Measurements from ENCODE around the gene TNFRSF12A. TPM values are rescaled to one million over a fixed set of nuclear protein-coding genes. Genes with fewer than 3 reads are reported as not detected.

TNFRSF12A gene
- total RNA-seq, 2 donors from 2014 or later: 36.8 to 280 TPM

GRCh38 chr16:3010510-3010909 is 9.7 kb upstream of the TNFRSF12A start:
- TF ChIP-seq CTCF (IDR thresholded peaks at IDR 0.05): no peak
- no peak overlapping the region for H3K27ac ChIP-seq
- no peaks in the 10 kb centered on the region for H3K36me3 ChIP-seq
- H3K4me1 ChIP-seq: no peaks in the 10 kb centered on the region
- H3K4me3 ChIP-seq: no peak overlapping the region
- H3K9me3 ChIP-seq: no peaks in the 10 kb centered on the region
- peaks cover 8 to 16% of the 10 kb centered on the region in 2 donors for H3K27me3 ChIP-seq
- DNase-seq (ENCODE audit: low spot score): no peak

- Histone ChIP-seq H3K27ac (no peak overlapping the region), H3K36me3 (no peaks in the 10 kb centered on the region), H3K4me3 (no peak overlapping the region), H3K4me1 (no peaks in the 10 kb centered on the region), H3K27me3 (peaks cover 8 to 9% of the 10 kb centered on the region in 2 donors), H3K9me3 (no peaks in the 10 kb centered on the region)
- DNase-seq (ENCODE audit: low spot score): no peak
- no peak for TF ChIP-seq CTCF (IDR thresholded peaks at IDR 0.05)
These were observed 7.9 kb upstream of the TNFRSF12A start for GRCh38 chr16:3012246-3012645.

- no peak within 1 kb of the TSS for H3K4me3 ChIP-seq
- no peaks in the 10 kb centered on the region for H3K36me3 ChIP-seq
- no peak for DNase-seq (ENCODE audit: low spot score)
- H3K27ac ChIP-seq: no peak within 1 kb of the TSS
- H3K9me3 ChIP-seq: no peaks in the 10 kb centered on the region
- peaks cover 0 to 3% of the 10 kb centered on the region in 2 donors for H3K4me1 ChIP-seq
- H3K27me3 ChIP-seq: peaks cover 9 to 13% of the 10 kb centered on the region in 2 donors
- TF ChIP-seq CTCF (IDR thresholded peaks at IDR 0.05): no peak
These were observed 7.2 kb upstream of the TNFRSF12A start, which contains the start of gene CLDN9 for GRCh38 chr16:3012828-3013420. Gene CLDN9, plus strand, starts transcription at chr16:3012923. Its CDS starts 440 bp downstream, at chr16:3013363.

GRCh38 chr16:3013491-3013951 is 6.6 kb upstream of the TNFRSF12A start:
- no peak for DNase-seq (ENCODE audit: low spot score)
- Histone ChIP-seq H3K27me3 (peaks cover 4 to 19% of the 10 kb centered on the region in 2 donors), H3K36me3 (no peaks in the 10 kb centered on the region), H3K4me1 (peaks cover 0 to 8% of the 10 kb centered on the region in 2 donors), H3K27ac (no peak overlapping the region), H3K4me3 (no peak overlapping the region), H3K9me3 (no peaks in the 10 kb centered on the region)
- TF ChIP-seq CTCF (IDR thresholded peaks at IDR 0.05): no peak

- TF ChIP-seq CTCF (IDR thresholded peaks at IDR 0.05): no peak
- no peak overlapping the region for H3K4me3 ChIP-seq
- H3K27me3 ChIP-seq: peaks cover 0 to 19% of the 10 kb centered on the region in 2 donors
- no peak overlapping the region for H3K27ac ChIP-seq
- no peaks in the 10 kb centered on the region for H3K9me3 ChIP-seq
- no peaks in the 10 kb centered on the region for H3K36me3 ChIP-seq
- peaks cover 0 to 8% of the 10 kb centered on the region in 2 donors for H3K4me1 ChIP-seq
- DNase-seq (ENCODE audit: low spot score): no peak
These were observed 6.0 kb upstream of the TNFRSF12A start for GRCh38 chr16:3013998-3014690.

All from right atrium auricular region (tissue), 2 donors.